ENCODE results near the gene APOLD1. TPM values are rescaled to one million over a fixed set of nuclear protein-coding genes. Genes with fewer than 3 reads are reported as not detected.
A peak's percentile ranks its signal among the peaks of the same experiment; 100 is the strongest.

The APOLD1 gene
- total RNA-seq, 1 experiment from 2014 or later, result 5.3 TPM

DNA sequence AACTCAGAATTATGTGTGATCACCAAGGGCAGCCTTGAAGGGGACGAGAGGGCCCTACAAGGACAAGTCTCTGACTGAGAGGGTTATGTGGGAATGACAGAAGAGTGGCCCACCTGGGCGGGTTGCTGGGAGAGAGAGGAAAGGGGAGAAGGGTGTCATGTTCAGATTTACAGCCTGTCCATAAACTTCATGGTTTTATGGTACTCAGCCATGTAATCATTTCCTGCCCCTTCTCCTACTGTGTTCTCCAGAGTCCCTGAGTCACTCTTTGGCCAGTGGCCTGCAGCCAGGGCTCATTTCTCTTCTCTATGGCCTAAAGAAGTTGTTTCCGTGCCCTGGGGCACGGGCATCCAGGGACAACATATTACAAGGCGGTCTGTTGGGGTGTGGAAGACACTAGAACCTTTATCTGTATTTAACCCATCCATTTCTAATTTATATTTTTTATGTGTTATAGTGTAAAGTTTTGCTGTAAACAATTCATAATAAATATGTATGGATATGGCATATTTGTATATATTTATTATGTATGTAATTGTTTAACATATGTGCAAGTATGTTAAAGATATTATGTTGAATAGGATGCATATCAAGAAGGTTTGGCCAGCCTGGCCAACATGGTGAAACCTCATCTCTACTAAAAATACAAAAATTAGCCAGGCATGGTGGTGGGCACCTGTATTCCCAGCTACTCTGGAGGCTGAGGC is 54.6 kb downstream of the APOLD1 start:
- Mint-ChIP-seq H3K9me3 (ENCODE audit: low read depth, unreplicated experiment) (no peaks in the 10 kb centered on the region), H3K27ac (ENCODE audit: unreplicated experiment) (peak overlapping the region; percentile 13), H3K27me3 (ENCODE audit: unreplicated experiment) (no peaks in the 10 kb centered on the region), H3K4me1 (ENCODE audit: low read depth, unreplicated experiment) (peaks cover 65% of the 10 kb centered on the region), H3K36me3 (ENCODE audit: insufficient read depth, unreplicated experiment) (peaks cover 51% of the 10 kb centered on the region), H3K4me3 (ENCODE audit: low read depth, unreplicated experiment) (no peak overlapping the region)
- CTCF ChIA-PET, result no interaction called here
- TF ChIP-seq CTCF (IDR thresholded peaks at IDR 0.05; ENCODE audit: unreplicated experiment), result no peak
- BruUV-seq (replicated peaks), result no TSS peak
- peak; percentile 63 for DNase-seq
- intact Hi-C loops (cut with micrococcal nuclease; ENCODE audit: unreplicated experiment), result loop anchor here (5.0 kb wide), 1 partner anchor 38 kb away; no protein-coding TSS in a partner anchor

DNA sequence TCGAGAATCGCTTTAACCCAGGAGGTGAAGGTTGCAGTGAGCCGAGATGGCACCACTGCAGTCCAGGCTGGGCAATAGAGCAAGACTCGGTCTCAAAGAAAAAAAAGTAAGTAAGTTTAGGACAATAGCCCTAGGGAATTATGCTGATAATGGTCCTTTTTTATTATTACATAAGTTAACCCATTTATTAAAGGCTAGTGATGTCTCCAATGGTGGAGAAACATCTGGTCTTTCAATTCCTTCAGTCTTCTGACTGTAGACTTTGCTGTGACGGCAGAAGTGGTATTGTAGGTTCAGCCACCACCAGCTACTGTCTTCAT is 55.1 kb downstream of the APOLD1 start:
- CTCF ChIA-PET, result no interaction called here
- no peak for DNase-seq
- Mint-ChIP-seq H3K9me3 (ENCODE audit: low read depth, unreplicated experiment) (no peaks in the 10 kb centered on the region), H3K27me3 (ENCODE audit: unreplicated experiment) (no peaks in the 10 kb centered on the region), H3K36me3 (ENCODE audit: insufficient read depth, unreplicated experiment) (peaks cover 45% of the 10 kb centered on the region), H3K4me3 (ENCODE audit: low read depth, unreplicated experiment) (no peak overlapping the region), H3K27ac (ENCODE audit: unreplicated experiment) (no peak overlapping the region), H3K4me1 (ENCODE audit: low read depth, unreplicated experiment) (peaks cover 65% of the 10 kb centered on the region)
- TF ChIP-seq CTCF (IDR thresholded peaks at IDR 0.05; ENCODE audit: unreplicated experiment), result no peak
- intact Hi-C loops (cut with micrococcal nuclease; ENCODE audit: unreplicated experiment), result no loop called here
- BruUV-seq (replicated peaks), result no TSS peak

Small RNA genes lying within 50 kb of the gene (microRNA-seq; reads per million reads assigned to microRNA genes)
- not detected for gene MIR613

Other genes with a start within 250 kb of the APOLD1 start
- 23.4 and 25.8 TPM in 2 replicates for gene DUSP16, start 222.8 kb upstream of the APOLD1 start, total RNA-seq (2022)
- gene CREBL2, start 173.8 kb upstream of the APOLD1 start, total RNA-seq (2022), result 17.0 and 20.4 TPM in 2 replicates
- 5.4 and 6.0 TPM in 2 replicates for gene GPR19, start 89.5 kb upstream of the APOLD1 start, total RNA-seq (2022)
- gene CDKN1B, start 68.3 kb upstream of the APOLD1 start, total RNA-seq (2022), result 37.7 and 41.0 TPM in 2 replicates
- gene DDX47, start 27.7 kb downstream of the APOLD1 start, total RNA-seq (2022), result 60.2 and 60.5 TPM in 2 replicates
- 742 and 748 TPM in 2 replicates for gene GPRC5A, start 105.9 kb downstream of the APOLD1 start, total RNA-seq (2022)
- not detected in 2 replicates for gene GPRC5D, start 166.5 kb downstream of the APOLD1 start, total RNA-seq (2022)
- gene HEBP1, start 214.6 kb downstream of the APOLD1 start, total RNA-seq (2022), result 10.6 and 10.9 TPM in 2 replicates

All from Calu3 (cell line).